Neutrophil (primary cell): ENCODE data around the gene AP1G1.

Experiments
- H3K27ac ChIP-seq: fragments of 200-600 bp; sonication (generic); 2 replicates; pipeline ENCODE4 v1.5.1; 2016; ENCODE audit warnings: mild to moderate bottlenecking, moderate library complexity
- H3K27me3 ChIP-seq: fragments of 200-600 bp; sonication (generic); 2 replicates; pipeline ENCODE4 v1.6.0; 2016; ENCODE audit warnings: mild to moderate bottlenecking
- H3K36me3 ChIP-seq: fragments of 200-600 bp; sonication (generic); 2 replicates; pipeline ENCODE4 v1.5.1; 2017
- H3K4me1 ChIP-seq, 2 experiments: fragments of 200-600 bp in 1 of 2; sonication (generic) in 1 of 2; 1 replicate in 1 of 2; 2 replicates in 1 of 2; pipeline versions ENCODE4 v1.5.1 to v1.6.1; 2013 to 2016; ENCODE audit warnings: low read depth in 1 of 2, low read length in 1 of 2, mild to moderate bottlenecking in 1 of 2, moderate library complexity in 1 of 2; ENCODE audit not compliant: control insufficient read depth in 1 of 2, insufficient read depth in 1 of 2
- H3K4me3 ChIP-seq, 2 experiments: fragments of 200-600 bp in 1 of 2; sonication (generic) in 1 of 2; 1 replicate in 1 of 2; 2 replicates in 1 of 2; pipeline ENCODE4 v1.5.1; 2013 to 2016; ENCODE audit warnings: low read depth in 1 of 2, low read length in 1 of 2, mild to moderate bottlenecking in 1 of 2, moderate library complexity in 1 of 2
- H3K9me3 ChIP-seq: fragments of 200-600 bp; sonication (generic); 2 replicates; pipeline ENCODE4 v1.5.1; 2016
- CTCF ChIP-seq: fragments of 200-600 bp; sonication (generic); IDR thresholded peaks from 2 replicates; pipeline ENCODE4 v1.5.1; 2016; ENCODE audit warnings: antibody characterized with exemption

Gene AP1G1

DNA sequence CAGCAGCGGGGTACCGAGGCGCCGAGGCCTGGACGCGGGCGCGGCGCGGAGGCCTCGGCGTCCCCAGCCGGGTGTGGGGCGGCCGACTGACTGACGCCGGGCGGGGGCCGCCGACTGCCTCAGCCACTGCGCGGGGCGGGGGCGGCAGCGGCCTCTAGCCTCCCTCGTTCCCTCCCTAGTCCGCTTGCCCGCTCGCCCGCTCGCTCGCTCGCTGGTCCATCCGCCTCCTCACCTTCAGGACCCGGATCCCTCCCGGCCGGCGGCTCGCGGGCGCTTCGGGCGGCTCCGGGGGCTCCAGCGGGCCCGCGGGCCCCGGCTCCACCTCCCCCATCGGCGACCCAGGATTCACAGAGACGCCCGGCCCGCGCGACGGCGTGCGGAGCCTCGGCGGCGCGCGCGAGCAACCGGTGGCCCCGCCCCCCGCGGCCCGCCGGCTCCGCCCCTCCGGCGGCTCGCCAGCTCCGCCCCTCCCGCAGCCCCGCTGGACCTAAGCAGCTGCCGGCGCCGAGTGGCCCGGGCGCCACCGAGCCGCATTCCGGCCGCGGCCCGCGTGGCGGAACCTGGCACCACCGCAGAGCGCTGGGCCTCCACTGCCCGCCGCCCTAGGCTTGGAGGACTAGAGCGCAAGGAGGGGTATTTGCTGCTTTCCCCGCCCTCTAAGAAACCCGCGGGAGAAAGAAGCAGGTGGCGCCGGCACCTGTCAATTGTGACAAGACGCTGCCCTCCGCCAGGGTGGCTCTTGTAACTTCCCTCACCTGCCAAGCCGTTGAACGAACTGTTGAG lies 84.9 kb downstream of the AP1G1 start:
- Histone ChIP-seq H3K27ac (peak overlapping the region; percentile 38), H3K4me1 (peaks cover 12 to 23% of the 10 kb centered on the region in 2 experiments), H3K9me3 (no peaks in the 10 kb centered on the region), H3K36me3 (no peaks in the 10 kb centered on the region), H3K27me3 (peaks cover 55% of the 10 kb centered on the region), H3K4me3 (peak overlapping the region; percentile 63 to 73)
- no peak for TF ChIP-seq CTCF

- H3K36me3 ChIP-seq: no peaks in the 10 kb centered on the region
- H3K27ac ChIP-seq: no peak overlapping the region
- H3K9me3 ChIP-seq: no peaks in the 10 kb centered on the region
- H3K27me3 ChIP-seq: peaks cover 55% of the 10 kb centered on the region
- peak overlapping the region; percentile 63 to 73 for H3K4me3 ChIP-seq
- peaks cover 12 to 23% of the 10 kb centered on the region in 2 experiments for H3K4me1 ChIP-seq
- no peak for TF ChIP-seq CTCF
These were observed 85.7 kb downstream of the AP1G1 start for GRCh38 chr16:71722801-71723536.

GRCh38 chr16:71721066-71721740 lies 87.4 kb downstream of the AP1G1 start:
- peaks cover 55% of the 10 kb centered on the region for H3K27me3 ChIP-seq
- H3K9me3 ChIP-seq: no peaks in the 10 kb centered on the region
- peaks cover 12 to 15% of the 10 kb centered on the region in 2 experiments for H3K4me1 ChIP-seq
- H3K4me3 ChIP-seq: no peak overlapping the region
- TF ChIP-seq CTCF: no peak
- H3K27ac ChIP-seq: no peak overlapping the region
- H3K36me3 ChIP-seq: no peaks in the 10 kb centered on the region

DNA sequence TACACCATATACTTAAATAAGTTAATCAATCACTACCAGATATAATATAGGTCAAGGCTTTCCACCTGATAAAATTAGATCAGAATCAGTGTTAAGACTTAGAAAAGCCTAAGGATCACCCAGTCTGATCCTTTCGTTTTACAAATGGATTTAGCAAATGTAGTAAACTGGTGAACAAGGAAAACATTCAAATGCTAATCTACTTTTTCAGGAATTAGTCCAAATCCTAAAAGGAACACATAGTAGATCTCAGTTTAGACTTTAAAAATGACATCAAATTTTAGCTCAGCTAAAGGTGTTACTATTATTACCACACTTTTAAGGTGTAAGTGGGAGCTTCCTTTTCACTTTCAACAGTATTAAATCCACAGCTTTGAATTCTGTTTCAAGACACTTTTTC lies 96.1 kb downstream of the AP1G1 start:
- Histone ChIP-seq H3K36me3 (no peaks in the 10 kb centered on the region), H3K27ac (no peak overlapping the region), H3K9me3 (no peaks in the 10 kb centered on the region), H3K27me3 (no peaks in the 10 kb centered on the region), H3K4me1 (no peaks in the 10 kb centered on the region), H3K4me3 (no peak overlapping the region)
- TF ChIP-seq CTCF: no peak

DNA sequence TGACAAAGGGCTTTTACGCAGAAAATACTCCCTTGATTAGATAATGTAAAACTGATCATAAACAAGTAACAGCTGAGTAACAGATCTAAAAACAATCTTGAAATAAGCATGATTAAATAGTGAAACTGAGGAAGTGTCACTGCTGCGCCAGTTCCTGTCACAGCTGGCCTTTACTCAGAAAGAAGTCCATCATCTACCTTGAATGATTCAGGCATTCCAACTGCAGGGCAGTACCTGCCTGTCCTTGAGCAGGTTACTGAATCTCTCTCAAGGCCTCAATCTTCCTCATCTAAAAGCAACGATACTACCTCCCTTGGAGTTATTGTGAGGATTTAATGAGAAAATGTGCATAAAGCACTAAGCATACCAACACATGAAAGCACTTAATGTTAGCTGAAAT lies 96.8 kb downstream of the AP1G1 start:
- H3K9me3 ChIP-seq: no peaks in the 10 kb centered on the region
- no peaks in the 10 kb centered on the region for H3K27me3 ChIP-seq
- no peak overlapping the region for H3K4me3 ChIP-seq
- no peaks in the 10 kb centered on the region for H3K4me1 ChIP-seq
- H3K27ac ChIP-seq: no peak overlapping the region
- H3K36me3 ChIP-seq: no peaks in the 10 kb centered on the region
- TF ChIP-seq CTCF: no peak
